Mesodermal cell (in vitro differentiated cells): ENCODE results near the gene AKAP8L.

Experiments
- H3K27ac ChIP-seq: 2 replicates; pipeline ENCODE4 v1.7.0; 2013; ENCODE audit warnings: mild to moderate bottlenecking, low read depth, low read length, moderate library complexity; ENCODE audit not compliant: severe bottlenecking
- H3K36me3 ChIP-seq: 2 replicates; pipeline ENCODE4 v1.7.1; 2013; ENCODE audit warnings: mild to moderate bottlenecking, low read length, moderate library complexity; ENCODE audit not compliant: control insufficient read depth, insufficient read depth
- H3K4me1 ChIP-seq: one replicate; pipeline ENCODE4 v1.7.1; 2013; ENCODE audit warnings: mild to moderate bottlenecking, low read length; ENCODE audit not compliant: insufficient read depth, control insufficient read depth, poor library complexity, severe bottlenecking
- H3K4me3 ChIP-seq: 2 replicates; pipeline ENCODE4 v1.7.0; 2013; ENCODE audit warnings: low read length, control low read depth, mild to moderate bottlenecking; ENCODE audit not compliant: insufficient read depth, poor library complexity, severe bottlenecking; ENCODE audit errors: extremely low read depth
- H3K9me3 ChIP-seq: 2 replicates; pipeline ENCODE4 v1.7.1; 2013; ENCODE audit warnings: mild to moderate bottlenecking, low read length, moderate library complexity; ENCODE audit not compliant: control insufficient read depth
- WGBS, 2 experiments: methylation state at CpG; one replicate each; pipeline ENCODE4 v1.1.5; 2013; ENCODE audit warnings: missing lambda C conversion rate in 2 of 2; ENCODE audit not compliant: insufficient coverage in 2 of 2; 5-methylcytosine and 5-hydroxymethylcytosine counted together

AKAP8L gene

GRCh38 chr19:15430526-15431120, 11.8 kb upstream of the AKAP8L start:
- peaks cover 10% of the 10 kb centered on the region for H3K4me1 ChIP-seq
- peaks cover 47% of the 10 kb centered on the region for H3K36me3 ChIP-seq
- H3K27ac ChIP-seq: no peak overlapping the region
- H3K4me3 ChIP-seq: peak overlapping the region; percentile 87
- H3K9me3 ChIP-seq: no peaks in the 10 kb centered on the region
- 92 to 95% methylated on average over 8 to 10 of the region's 10 CpGs for WGBS, 2 experiments

GRCh38 chr19:15429825-15430467, 11.2 kb upstream of the AKAP8L start:
- WGBS, 2 experiments: 93 to 96% methylated on average over 19 to 23 of the region's 24 CpGs
- Histone ChIP-seq H3K4me1 (peaks cover 10% of the 10 kb centered on the region), H3K4me3 (no peak overlapping the region), H3K36me3 (peaks cover 53% of the 10 kb centered on the region), H3K27ac (no peak overlapping the region), H3K9me3 (no peaks in the 10 kb centered on the region)

GRCh38 chr19:15428956-15429824, 10.4 kb upstream of the AKAP8L start:
- 93 to 94% methylated on average over 11 to 21 of the region's 22 CpGs for WGBS, 2 experiments
- Histone ChIP-seq H3K36me3 (peaks cover 61% of the 10 kb centered on the region), H3K9me3 (no peaks in the 10 kb centered on the region), H3K4me1 (peaks cover 10% of the 10 kb centered on the region), H3K4me3 (no peak overlapping the region), H3K27ac (no peak overlapping the region)

- Histone ChIP-seq H3K4me3 (no peak overlapping the region), H3K9me3 (no peaks in the 10 kb centered on the region), H3K4me1 (peaks cover 10% of the 10 kb centered on the region), H3K36me3 (peaks cover 73% of the 10 kb centered on the region), H3K27ac (no peak overlapping the region)
- 96 to 97% methylated on average over 35 of the region's 35 CpGs for WGBS, 2 experiments
Observed at GRCh38 chr19:15427991-15428471, 9.2 kb upstream of the AKAP8L start.

GRCh38 chr19:15427350-15427700, 8.5 kb upstream of the AKAP8L start:
- 98 to 99% methylated on average over 23 to 25 of the region's 25 CpGs for WGBS, 2 experiments
- H3K27ac ChIP-seq: no peak overlapping the region
- peaks cover 80% of the 10 kb centered on the region for H3K36me3 ChIP-seq
- H3K9me3 ChIP-seq: no peaks in the 10 kb centered on the region
- H3K4me1 ChIP-seq: peaks cover 10% of the 10 kb centered on the region
- no peak overlapping the region for H3K4me3 ChIP-seq

- Histone ChIP-seq H3K4me3 (no peak overlapping the region), H3K36me3 (peaks cover 86% of the 10 kb centered on the region), H3K27ac (no peak overlapping the region), H3K9me3 (no peaks in the 10 kb centered on the region), H3K4me1 (peaks cover 10% of the 10 kb centered on the region)
- 93 to 97% methylated on average over 13 to 14 of the region's 16 CpGs for WGBS, 2 experiments
Observed at GRCh38 chr19:15426485-15427349, 7.9 kb upstream of the AKAP8L start.

- H3K4me1 ChIP-seq: no peaks in the 10 kb centered on the region
- no peak overlapping the region for H3K27ac ChIP-seq
- 97 to 98% methylated on average over 16 of the region's 36 CpGs for WGBS, 2 experiments
- H3K9me3 ChIP-seq: no peaks in the 10 kb centered on the region
- no peak overlapping the region for H3K4me3 ChIP-seq
- peaks cover 93% of the 10 kb centered on the region for H3K36me3 ChIP-seq
Observed at GRCh38 chr19:15425321-15425950, 6.6 kb upstream of the AKAP8L start.

GRCh38 chr19:15424692-15425272, 6.0 kb upstream of the AKAP8L start:
- Histone ChIP-seq H3K36me3 (peaks cover 86% of the 10 kb centered on the region), H3K4me1 (no peaks in the 10 kb centered on the region), H3K9me3 (no peaks in the 10 kb centered on the region), H3K27ac (no peak overlapping the region), H3K4me3 (no peak overlapping the region)
- 97 to 98% methylated on average over 34 to 35 of the region's 38 CpGs for WGBS, 2 experiments

- Histone ChIP-seq H3K36me3 (peaks cover 80% of the 10 kb centered on the region), H3K4me1 (no peaks in the 10 kb centered on the region), H3K4me3 (no peak overlapping the region), H3K27ac (no peak overlapping the region), H3K9me3 (no peaks in the 10 kb centered on the region)
- 91 to 95% methylated on average over 8 to 10 of the region's 13 CpGs for WGBS, 2 experiments
Observed at GRCh38 chr19:15424121-15424520, 5.3 kb upstream of the AKAP8L start.
